GM19467 (cell line): Measurements from ENCODE around the gene PTGER2.

ENCODE experiments used
- ATAC-seq: cut with Tn5 transposase; IDR thresholded peaks from one replicate; pipeline ENCODE4 v1.9.1; 2021; ENCODE audit warnings: mild to moderate bottlenecking, moderate library complexity; ENCODE audit not compliant: unreplicated experiment

PTGER2 gene

DNA sequence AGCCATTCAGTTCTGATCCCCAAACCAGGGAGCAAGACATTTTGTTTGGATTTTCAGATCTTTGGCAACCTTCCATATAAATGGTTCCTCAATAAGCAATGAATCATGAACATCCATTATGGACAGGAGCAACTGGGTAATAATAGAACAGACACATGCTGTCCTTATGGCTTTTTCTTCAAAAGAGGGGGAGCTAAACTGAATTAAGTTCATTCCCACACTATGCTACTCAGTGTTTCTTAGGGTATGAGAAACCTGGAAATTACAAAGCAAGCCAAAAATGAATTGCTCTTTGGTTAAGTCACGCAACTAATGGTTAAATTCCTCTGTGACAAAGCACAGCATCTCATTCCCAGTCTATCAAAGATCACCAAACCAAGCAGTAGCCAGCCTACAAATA lies 51.0 kb downstream of the PTGER2 start:
- ATAC-seq = no peak

DNA sequence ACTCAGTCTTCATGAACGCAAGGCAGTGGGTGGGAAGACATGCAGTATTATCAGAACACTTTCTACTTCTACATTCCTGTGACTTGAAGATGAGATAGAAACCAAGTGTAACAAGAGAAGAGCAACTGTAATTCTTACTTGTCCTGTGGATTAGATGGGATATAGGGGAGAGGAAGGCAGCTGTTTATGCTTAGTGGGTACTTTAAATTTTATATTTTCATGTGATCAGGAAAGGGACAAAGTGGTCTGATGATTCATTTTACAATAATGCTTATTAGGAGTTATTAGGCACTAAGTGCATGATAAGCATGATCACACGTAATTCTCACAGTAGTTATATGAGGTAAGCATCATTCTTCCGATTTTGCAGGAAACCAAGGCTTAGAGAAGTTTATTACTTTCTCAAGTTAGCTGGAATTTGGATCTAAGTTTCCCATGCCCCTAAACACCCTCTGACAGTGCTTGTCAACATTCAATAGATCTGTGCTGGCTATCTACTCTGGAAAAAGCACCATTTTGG lies 52.7 kb downstream of the PTGER2 start:
- no peak for ATAC-seq

DNA sequence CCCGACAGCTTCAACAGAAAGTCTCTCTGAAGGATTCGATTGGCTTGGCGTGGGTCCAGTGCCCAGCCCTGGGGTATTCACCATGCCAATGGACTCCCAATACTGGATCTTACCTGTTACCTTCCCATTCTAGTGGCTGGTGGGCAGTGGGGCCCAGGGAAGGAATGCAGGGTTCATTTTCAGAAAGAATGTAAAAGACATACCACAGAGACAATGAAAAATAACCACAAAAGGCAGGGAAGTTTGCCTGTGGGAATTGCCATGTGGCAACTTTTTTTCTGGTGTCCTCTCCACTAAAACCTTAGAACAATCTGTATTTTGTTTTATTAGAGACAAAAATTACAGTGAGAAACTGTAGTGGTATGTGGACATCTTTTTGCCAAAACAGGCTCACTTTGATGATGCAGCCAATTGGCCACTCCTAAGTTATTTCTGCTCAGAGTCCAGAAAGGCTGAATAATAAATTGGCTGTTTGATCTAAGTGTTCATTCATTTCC lies 55.2 kb downstream of the PTGER2 start:
- ATAC-seq = no peak

DNA sequence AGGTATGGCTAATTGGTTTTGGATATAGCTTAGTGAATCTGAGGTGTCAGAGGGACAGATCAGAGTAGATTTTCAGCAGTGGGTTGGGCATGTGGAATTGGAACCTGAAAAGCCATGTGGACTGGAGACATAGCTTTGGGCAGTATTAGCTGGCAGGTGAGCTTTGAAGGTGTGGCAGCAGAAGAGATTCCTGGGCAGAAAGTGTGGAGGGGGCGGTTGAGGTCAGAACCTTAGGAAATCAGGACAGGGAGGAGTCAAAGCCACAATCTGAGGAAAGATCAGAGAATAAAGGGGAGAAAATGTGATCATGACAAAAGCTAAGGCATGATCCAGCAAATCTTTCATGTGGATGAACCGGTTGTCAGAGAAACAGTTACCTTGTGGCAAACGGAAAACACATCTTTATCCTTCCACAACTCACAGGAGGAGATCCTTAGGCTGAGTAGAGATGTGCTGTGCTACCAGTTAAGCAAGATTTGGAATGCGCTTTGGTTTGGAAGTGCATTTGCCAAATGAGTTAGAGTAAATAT lies 56.4 kb downstream of the PTGER2 start:
- no peak for ATAC-seq

DNA sequence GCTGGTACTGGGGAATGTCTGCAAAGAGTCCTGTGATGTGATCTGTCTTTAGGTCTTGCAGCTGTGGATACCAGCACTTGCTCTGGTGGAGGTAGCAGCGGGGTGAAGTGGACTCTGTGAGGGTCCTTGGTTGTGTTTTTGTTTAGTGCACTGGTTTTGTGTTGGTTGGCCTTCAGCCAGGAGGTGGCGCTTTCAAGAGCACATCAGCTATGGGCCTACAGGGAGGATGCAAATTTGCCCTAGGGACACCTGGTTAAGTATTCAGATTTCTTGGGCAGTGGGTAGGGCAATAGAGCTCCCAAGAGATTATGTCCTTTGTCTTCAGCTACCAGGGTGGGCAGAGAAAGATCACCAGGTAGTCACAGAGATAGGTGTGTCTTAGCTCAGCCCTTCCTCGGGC lies 63.8 kb downstream of the PTGER2 start:
- ATAC-seq = no peak
